NCI-H2227 treated with DMSO at 0.1 percent for 48 hours (cell line): ENCODE results near the gene NSMF.
"Not testable (repeated sequence)": the region's sequence is repeated elsewhere in the genome, so short reads cannot be mapped to it uniquely, and the experiment has no call there.

Source experiments
- DNase-seq: peaks from one replicate; lab custom pipeline; 2025; lab: John Stamatoyannopoulos, UW

The NSMF gene

GRCh38 chr9:137411260-137411644 is 47.9 kb downstream of the NSMF start:
- DNase-seq = no peak

GRCh38 chr9:137410891-137411249 is 48.3 kb downstream of the NSMF start:
- no peak for DNase-seq

- DNase-seq = not testable (repeated sequence)
These were observed 48.8 kb downstream of the NSMF start for GRCh38 chr9:137410236-137410890.

DNA sequence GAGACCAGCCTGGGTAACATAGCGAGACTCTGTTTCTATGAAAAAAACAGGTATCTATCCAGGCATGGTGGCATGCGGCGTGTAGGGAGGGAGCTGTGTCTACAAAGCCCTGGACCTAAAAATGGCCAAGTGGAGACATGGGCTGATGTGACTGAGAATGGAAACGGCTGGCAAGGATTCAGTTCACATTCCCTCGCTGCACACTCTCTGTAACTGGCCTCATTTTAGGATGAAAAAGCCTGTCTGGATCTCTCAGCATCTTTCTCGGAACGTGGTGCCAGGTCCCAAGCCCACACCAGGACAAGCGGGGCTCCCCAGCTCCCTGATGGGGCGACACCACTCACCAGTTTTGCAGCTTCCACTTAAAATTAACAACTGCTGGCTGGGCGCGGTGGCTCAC is 49.6 kb downstream of the NSMF start:
- no peak for DNase-seq

GRCh38 chr9:137408651-137409405 is 50.3 kb downstream of the NSMF start:
- DNase-seq = no peak

DNA sequence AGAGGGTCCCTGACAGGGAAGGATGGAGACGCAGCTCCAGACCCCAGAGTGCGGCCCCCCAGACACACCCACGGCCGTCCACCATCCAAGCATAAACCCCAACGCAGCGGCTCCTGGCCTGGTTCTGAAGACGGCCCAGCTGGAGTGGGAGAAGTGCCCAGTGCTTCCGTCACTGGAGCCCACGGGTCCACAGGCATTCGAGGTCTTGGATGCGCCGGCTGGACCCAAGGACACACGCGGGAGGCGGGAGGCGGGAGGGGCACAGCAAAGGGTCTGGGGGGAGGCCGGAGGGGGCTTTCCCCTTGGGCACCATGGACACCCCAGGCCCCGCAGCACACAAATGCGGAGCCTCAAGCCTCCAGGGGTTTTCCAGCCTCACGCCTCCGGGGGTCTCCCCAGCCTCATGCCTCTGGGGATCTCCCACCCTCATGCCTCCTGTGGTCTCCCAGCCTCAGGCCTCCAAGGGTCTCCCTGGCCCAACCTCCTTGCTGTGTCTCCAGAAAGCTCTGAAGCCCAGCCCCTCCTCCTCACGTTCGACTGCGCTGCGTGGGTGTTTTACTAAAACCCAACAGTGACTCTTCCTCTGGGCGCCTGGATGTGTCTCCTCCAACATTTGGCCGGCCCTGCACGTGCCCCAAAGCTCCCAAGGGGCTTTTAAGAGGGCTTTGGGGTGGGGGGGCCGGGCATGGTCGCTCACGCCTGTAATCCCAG is 51.4 kb downstream of the NSMF start:
- no peak for DNase-seq

GRCh38 chr9:137406876-137407589 is 52.1 kb downstream of the NSMF start:
- DNase-seq = peak; percentile 13

- DNase-seq = no peak
These were observed 52.9 kb downstream of the NSMF start for GRCh38 chr9:137406085-137406760.

DNA sequence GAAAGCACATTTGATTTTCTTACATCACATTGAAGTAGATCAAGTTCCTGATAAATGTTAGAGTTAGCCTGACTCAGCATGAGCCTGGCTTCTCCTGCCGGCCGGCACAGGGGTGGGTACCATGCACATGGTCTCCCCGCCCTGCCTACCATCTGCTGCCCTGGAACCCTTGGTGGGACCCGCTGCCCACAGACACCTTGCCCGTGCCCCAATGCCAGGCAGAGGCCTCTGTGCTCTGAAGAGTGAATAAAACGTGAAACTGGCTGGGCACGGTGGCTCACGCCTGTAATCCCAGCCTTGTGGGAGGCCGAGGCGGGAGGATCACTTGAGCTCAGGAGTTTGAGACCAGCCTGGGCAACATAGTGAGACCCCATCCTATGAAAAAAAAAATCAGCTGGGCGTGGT is 53.5 kb downstream of the NSMF start:
- no peak for DNase-seq

- DNase-seq = no peak
These were observed 54.1 kb downstream of the NSMF start for GRCh38 chr9:137404961-137405567.

DNA sequence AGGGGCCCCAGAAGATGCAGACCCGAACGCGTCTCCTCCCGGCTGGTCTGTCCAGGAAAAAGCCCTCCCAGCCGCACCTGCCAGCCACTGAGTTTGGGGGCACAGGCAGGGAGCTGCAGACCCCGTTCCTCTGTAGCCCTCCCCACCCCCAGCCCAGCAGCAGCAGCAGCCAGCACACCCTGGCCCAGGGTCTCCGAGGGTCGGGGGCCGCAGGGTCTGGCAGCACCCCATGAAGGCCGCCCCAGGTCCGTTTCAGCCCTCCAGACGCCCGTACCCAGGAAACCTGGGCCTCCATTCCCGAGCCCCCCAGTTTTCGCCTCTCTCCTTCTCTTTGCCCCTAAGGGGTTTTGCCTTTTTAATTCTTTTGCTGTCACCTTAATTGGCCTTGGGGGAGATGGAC is 55.9 kb downstream of the NSMF start:
- DNase-seq = no peak

DNA sequence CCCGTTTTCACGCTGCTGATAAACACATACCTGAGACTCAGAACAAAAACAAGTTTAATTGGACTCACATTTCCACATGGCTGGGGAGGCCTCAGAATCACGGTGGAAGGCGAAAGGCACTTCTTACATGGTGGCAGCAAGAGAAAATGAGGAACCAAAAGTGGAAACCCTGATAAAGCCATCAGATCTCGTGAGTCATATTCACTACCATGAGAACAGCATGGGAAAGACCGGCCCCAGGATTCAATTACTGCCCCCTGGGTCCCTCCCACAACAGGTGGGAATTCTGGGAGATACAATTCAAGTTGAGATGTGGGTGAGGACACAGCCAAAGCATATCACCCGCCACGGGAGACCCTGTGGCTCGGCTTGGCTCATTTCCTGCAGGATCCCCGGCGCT is 56.4 kb downstream of the NSMF start:
- no peak for DNase-seq

DNA sequence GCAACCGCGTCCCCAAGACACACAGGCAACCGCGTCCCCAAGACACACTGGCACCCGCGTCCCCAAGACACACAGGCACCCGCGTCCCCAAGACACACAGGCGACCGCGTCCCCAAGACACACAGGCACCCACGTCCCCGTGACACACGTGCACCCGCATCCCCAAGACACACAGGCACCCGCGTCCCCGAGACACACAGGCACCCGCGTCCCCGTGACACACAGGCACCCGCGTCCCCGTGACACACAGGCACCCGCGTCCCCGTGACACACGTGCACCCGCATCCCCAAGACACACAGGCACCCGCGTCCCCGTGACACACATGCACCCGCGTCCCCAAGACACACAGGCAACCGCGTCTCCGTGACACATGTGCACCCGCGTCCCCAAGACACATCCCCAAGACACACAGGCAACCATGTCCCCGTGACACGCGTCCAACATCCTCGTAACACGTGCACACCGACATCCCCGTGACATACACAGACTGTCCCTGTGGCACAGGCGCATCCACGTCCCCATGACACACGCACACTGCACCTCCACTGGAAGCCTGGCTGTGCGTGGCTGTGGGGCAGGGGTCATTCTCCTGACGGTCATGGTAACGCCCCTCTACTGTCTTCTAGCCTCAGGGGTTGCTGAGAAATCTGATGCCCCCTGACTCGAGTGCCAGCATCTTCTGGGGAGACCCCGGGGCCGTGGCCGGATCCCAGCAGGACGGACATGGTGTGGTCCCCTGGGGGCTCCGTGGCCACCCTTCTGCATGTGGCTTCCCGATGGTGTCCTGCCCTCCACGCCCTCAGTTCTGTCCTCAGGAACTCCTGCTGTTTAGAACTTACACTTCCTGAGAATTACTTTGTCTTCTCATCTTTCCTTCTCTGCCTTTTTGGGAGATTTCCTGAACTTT is 60.3 kb downstream of the NSMF start:
- no peak for DNase-seq

DNA sequence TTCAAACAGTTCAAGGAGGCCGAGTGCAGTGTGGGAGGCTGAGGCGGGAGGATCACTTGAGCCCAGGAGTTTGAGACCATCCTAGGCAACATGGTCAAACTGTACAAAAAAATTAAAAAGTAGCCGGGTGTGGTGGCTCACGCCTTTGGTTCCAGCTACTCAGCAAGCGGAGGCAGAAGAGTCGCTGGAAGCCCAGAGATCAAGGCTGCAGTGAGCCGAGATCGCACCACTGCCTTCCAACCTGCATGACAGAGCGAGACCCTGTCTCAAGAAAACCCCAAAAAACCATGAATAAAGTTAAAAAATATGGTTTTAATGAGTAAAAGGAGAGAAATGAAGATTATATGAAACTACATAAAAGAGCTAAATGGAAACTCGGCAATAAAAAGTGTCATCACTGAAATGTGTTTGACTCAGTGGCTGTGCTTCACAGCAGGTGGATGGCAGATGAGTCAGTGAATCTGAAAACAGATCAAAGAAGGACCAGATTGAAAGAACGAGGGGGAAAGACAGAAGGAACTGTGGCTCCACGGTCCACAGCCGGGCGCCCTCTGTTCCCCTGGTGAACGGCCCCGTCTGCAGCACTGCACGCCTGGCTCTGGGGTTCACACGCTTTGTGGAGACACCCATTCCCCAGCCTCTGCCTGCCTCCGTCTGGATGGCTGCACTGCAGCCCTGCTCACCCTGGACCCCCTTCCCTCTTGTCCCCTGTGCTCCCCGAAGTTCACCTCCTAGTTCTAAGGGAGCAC is 61.3 kb downstream of the NSMF start:
- DNase-seq = no peak
